ENCODE data around the gene NRG3.

The NRG3 gene

DNA sequence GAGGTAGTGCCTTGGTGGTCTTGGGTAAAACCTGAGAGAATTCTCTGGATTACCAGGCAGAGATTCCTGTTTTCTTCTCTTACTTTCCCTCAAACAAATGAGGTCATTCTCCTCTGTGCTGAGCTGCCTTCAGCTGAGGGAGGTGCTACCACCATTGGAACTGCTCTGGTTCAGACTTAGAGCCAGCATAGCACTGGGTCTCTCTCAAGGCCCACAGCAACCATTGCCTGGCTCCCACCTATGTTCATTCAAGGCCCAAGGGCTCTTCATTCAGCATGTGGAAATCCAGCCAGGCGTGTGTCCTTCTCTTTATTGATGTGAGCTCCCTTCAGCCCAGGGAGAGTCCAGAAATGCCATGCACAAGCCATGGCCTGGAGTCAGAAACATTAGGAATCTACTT lies 261.1 kb downstream of the NRG3 start:
- H3K27me3 ChIP-seq (ENCODE audit: insufficient read depth, insufficient read length) = no peaks in the 10 kb centered on the region
- no peaks in the 10 kb centered on the region for H3K4me1 ChIP-seq (ENCODE audit: insufficient read depth, insufficient read length)
- DNase-seq (ENCODE audit: low read depth, low spot score) = no peak
- H3K9ac ChIP-seq (ENCODE audit: insufficient read length, low read depth) = no peak overlapping the region
- no peaks in the 10 kb centered on the region for H3K9me3 ChIP-seq (ENCODE audit: insufficient read depth, low read length)
- no peaks in the 10 kb centered on the region for H3K36me3 ChIP-seq (ENCODE audit: insufficient read depth, insufficient read length, low read length)
- no peak for TF ChIP-seq SUZ12 (IDR thresholded peaks at IDR 0.05; ENCODE audit: extremely low read depth, insufficient read depth, insufficient read length)
- TF ChIP-seq ZNF274 (IDR thresholded peaks at IDR 0.05; ENCODE audit: low read depth, low read length) = no peak
- no peak for TF ChIP-seq YY1 (IDR thresholded peaks at IDR 0.05; ENCODE audit: insufficient read depth, insufficient read length)
- no peak overlapping the region for H3K4me3 ChIP-seq (ENCODE audit: insufficient read length, low read depth)

DNA sequence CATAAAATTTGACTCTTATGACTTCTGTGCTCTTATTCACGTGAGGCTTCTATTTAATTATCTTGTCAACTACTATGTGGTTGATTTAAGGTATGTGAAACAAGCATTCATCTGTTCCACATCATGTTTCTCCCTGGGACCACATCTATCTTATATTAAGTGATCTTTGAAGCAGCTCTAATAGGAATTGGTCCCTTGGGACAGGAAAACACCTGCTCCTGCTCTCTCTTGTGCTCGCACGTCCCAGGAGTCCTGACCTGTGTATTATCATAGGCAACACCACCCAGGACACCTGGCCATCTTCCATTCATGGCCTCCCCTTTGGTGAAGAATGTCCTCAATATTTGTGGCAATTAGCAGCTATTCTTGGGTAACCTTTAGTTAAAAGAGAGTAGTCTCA lies 269.2 kb downstream of the NRG3 start:
- H3K27me3 ChIP-seq (ENCODE audit: insufficient read depth, insufficient read length) = no peaks in the 10 kb centered on the region
- no peak overlapping the region for H3K4me3 ChIP-seq (ENCODE audit: insufficient read length, low read depth)
- H3K36me3 ChIP-seq (ENCODE audit: insufficient read depth, insufficient read length, low read length) = no peaks in the 10 kb centered on the region
- no peak for DNase-seq (ENCODE audit: low read depth, low spot score)
- no peaks in the 10 kb centered on the region for H3K9me3 ChIP-seq (ENCODE audit: insufficient read depth, low read length)
- TF ChIP-seq YY1 (IDR thresholded peaks at IDR 0.05; ENCODE audit: insufficient read depth, insufficient read length) (no peak), SUZ12 (IDR thresholded peaks at IDR 0.05; ENCODE audit: extremely low read depth, insufficient read depth, insufficient read length) (no peak), ZNF274 (IDR thresholded peaks at IDR 0.05; ENCODE audit: low read depth, low read length) (no peak)
- H3K9ac ChIP-seq (ENCODE audit: insufficient read length, low read depth) = no peak overlapping the region
- H3K4me1 ChIP-seq (ENCODE audit: insufficient read depth, insufficient read length) = no peaks in the 10 kb centered on the region

- no peak for DNase-seq (ENCODE audit: low read depth, low spot score)
Observed at GRCh38 chr10:82148764-82149163, 273.8 kb downstream of the NRG3 start.

DNA sequence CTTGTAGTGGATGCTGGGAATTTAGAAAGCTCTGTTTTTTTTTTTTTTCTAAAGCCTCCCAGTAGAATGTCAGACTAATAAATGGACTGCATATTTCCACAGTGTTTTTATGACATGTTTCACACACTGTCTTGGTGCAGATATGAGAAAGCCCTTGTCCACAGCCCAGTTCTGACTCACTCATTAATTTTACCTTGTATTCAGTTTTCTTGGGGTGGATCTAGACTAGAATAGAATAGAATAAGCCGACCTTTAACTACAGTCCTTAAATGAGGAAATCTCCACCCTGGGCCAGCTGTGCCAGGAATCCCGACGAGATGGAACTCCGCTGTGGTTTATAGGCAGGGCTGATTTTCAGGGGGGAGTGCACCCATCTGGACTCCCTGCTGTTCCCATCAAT lies 274.7 kb downstream of the NRG3 start:
- no peaks in the 10 kb centered on the region for H3K36me3 ChIP-seq (ENCODE audit: insufficient read depth, insufficient read length, low read length)
- no peak for DNase-seq (ENCODE audit: low read depth, low spot score)
- no peak overlapping the region for H3K4me3 ChIP-seq (ENCODE audit: insufficient read length, low read depth)
- no peak for TF ChIP-seq SUZ12 (IDR thresholded peaks at IDR 0.05; ENCODE audit: extremely low read depth, insufficient read depth, insufficient read length)
- no peak for TF ChIP-seq YY1 (IDR thresholded peaks at IDR 0.05; ENCODE audit: insufficient read depth, insufficient read length)
- H3K9ac ChIP-seq (ENCODE audit: insufficient read length, low read depth) = no peak overlapping the region
- no peaks in the 10 kb centered on the region for H3K4me1 ChIP-seq (ENCODE audit: insufficient read depth, insufficient read length)
- no peaks in the 10 kb centered on the region for H3K9me3 ChIP-seq (ENCODE audit: insufficient read depth, low read length)
- no peaks in the 10 kb centered on the region for H3K27me3 ChIP-seq (ENCODE audit: insufficient read depth, insufficient read length)

More at GRCh38 chr10:82148764-82149163, 273.8 kb downstream of the NRG3 start:
- TF ChIP-seq YY1 (IDR thresholded peaks at IDR 0.05; ENCODE audit: insufficient read depth, insufficient read length) (no peak), SUZ12 (IDR thresholded peaks at IDR 0.05; ENCODE audit: extremely low read depth, insufficient read depth, insufficient read length) (no peak), ZNF274 (IDR thresholded peaks at IDR 0.05; ENCODE audit: low read depth, low read length) (no peak)
- Histone ChIP-seq H3K9ac (ENCODE audit: insufficient read length, low read depth) (no peak overlapping the region), H3K27me3 (ENCODE audit: insufficient read depth, insufficient read length) (no peaks in the 10 kb centered on the region), H3K9me3 (ENCODE audit: insufficient read depth, low read length) (no peaks in the 10 kb centered on the region), H3K4me3 (ENCODE audit: insufficient read length, low read depth) (no peak overlapping the region), H3K36me3 (ENCODE audit: insufficient read depth, insufficient read length, low read length) (no peaks in the 10 kb centered on the region), H3K4me1 (ENCODE audit: insufficient read depth, insufficient read length) (no peaks in the 10 kb centered on the region)

- TF ChIP-seq YY1 (IDR thresholded peaks at IDR 0.05; ENCODE audit: insufficient read depth, insufficient read length) (no peak), ZNF274 (IDR thresholded peaks at IDR 0.05; ENCODE audit: low read depth, low read length) (no peak), SUZ12 (IDR thresholded peaks at IDR 0.05; ENCODE audit: extremely low read depth, insufficient read depth, insufficient read length) (no peak)
- Histone ChIP-seq H3K4me1 (ENCODE audit: insufficient read depth, insufficient read length) (no peaks in the 10 kb centered on the region), H3K4me3 (ENCODE audit: insufficient read length, low read depth) (no peak overlapping the region), H3K9me3 (ENCODE audit: insufficient read depth, low read length) (no peaks in the 10 kb centered on the region), H3K27me3 (ENCODE audit: insufficient read depth, insufficient read length) (no peaks in the 10 kb centered on the region), H3K36me3 (ENCODE audit: insufficient read depth, insufficient read length, low read length) (no peaks in the 10 kb centered on the region), H3K9ac (ENCODE audit: insufficient read length, low read depth) (no peak overlapping the region)
- peak; percentile 46 for DNase-seq (ENCODE audit: low read depth, low spot score)
Observed at GRCh38 chr10:82150123-82150900, 275.3 kb downstream of the NRG3 start.

GRCh38 chr10:82160307-82160706 lies 285.3 kb downstream of the NRG3 start:
- TF ChIP-seq SUZ12 (IDR thresholded peaks at IDR 0.05; ENCODE audit: extremely low read depth, insufficient read depth, insufficient read length) = no peak
- no peak for TF ChIP-seq ZNF274 (IDR thresholded peaks at IDR 0.05; ENCODE audit: low read depth, low read length)
- no peak for TF ChIP-seq YY1 (IDR thresholded peaks at IDR 0.05; ENCODE audit: insufficient read depth, insufficient read length)
- H3K36me3 ChIP-seq (ENCODE audit: insufficient read depth, insufficient read length, low read length) = no peaks in the 10 kb centered on the region
- DNase-seq (ENCODE audit: low read depth, low spot score) = no peak
- no peaks in the 10 kb centered on the region for H3K9me3 ChIP-seq (ENCODE audit: insufficient read depth, low read length)
- no peaks in the 10 kb centered on the region for H3K27me3 ChIP-seq (ENCODE audit: insufficient read depth, insufficient read length)
- no peak overlapping the region for H3K4me3 ChIP-seq (ENCODE audit: insufficient read length, low read depth)
- no peaks in the 10 kb centered on the region for H3K4me1 ChIP-seq (ENCODE audit: insufficient read depth, insufficient read length)
- no peak overlapping the region for H3K9ac ChIP-seq (ENCODE audit: insufficient read length, low read depth)

DNA sequence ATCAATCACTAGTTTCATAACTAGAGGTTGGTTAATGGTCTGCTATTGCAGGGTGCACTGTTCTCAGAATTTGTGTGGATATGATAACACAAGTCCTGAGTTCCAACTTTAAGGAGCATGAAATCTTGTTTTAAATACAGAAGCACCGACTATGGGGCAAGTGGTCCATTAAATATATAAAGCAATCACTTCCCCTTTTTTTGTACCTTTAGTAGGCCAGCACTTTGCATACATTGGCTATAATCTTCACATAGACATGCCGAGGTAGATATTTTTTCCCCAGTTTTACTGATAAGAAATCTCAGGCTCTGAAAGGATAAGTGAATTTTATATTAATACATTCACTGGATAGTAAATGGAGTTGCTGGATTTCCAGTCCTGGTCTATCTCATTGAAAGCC lies 286.3 kb downstream of the NRG3 start:
- H3K27me3 ChIP-seq (ENCODE audit: insufficient read depth, insufficient read length) = no peaks in the 10 kb centered on the region

More for the DNA sequence above, 286.3 kb downstream of the NRG3 start:
- DNase-seq (ENCODE audit: low read depth, low spot score) = no peak
- TF ChIP-seq SUZ12 (IDR thresholded peaks at IDR 0.05; ENCODE audit: extremely low read depth, insufficient read depth, insufficient read length) (no peak), ZNF274 (IDR thresholded peaks at IDR 0.05; ENCODE audit: low read depth, low read length) (no peak), YY1 (IDR thresholded peaks at IDR 0.05; ENCODE audit: insufficient read depth, insufficient read length) (no peak)
- H3K9me3 ChIP-seq (ENCODE audit: insufficient read depth, low read length) = no peaks in the 10 kb centered on the region
- no peaks in the 10 kb centered on the region for H3K36me3 ChIP-seq (ENCODE audit: insufficient read depth, insufficient read length, low read length)
- no peak overlapping the region for H3K9ac ChIP-seq (ENCODE audit: insufficient read length, low read depth)
- H3K4me3 ChIP-seq (ENCODE audit: insufficient read length, low read depth) = no peak overlapping the region
- no peaks in the 10 kb centered on the region for H3K4me1 ChIP-seq (ENCODE audit: insufficient read depth, insufficient read length)

Measured in NT2/D1 (cell line).